UCSD-AML1 (cell line): ENCODE results near the gene TLNRD1.
"Not testable (repeated sequence)": the region's sequence is repeated elsewhere in the genome, so short reads cannot be mapped to it uniquely, and the experiment has no call there.

Source experiments
- DNase-seq: peaks from one replicate; lab custom pipeline; 2025; ENCODE audit not compliant: unreplicated experiment; lab: John Stamatoyannopoulos, UW

TLNRD1 gene

GRCh38 chr15:81000624-81001151, at the start of gene TLNRD1:
Gene TLNRD1 (plus strand): TSS chr15:81000923. CDS start chr15:81002272, 1,349 bp downstream.
- DNase-seq: peak; percentile 92

- DNase-seq: no peak
These were observed 48.8 kb upstream of the TLNRD1 start for GRCh38 chr15:80951941-80952340.

- DNase-seq: no peak
These were observed 47.4 kb upstream of the TLNRD1 start for GRCh38 chr15:80953001-80953952.

GRCh38 chr15:80953953-80954778, 46.6 kb upstream of the TLNRD1 start:
- no peak for DNase-seq

- not testable (repeated sequence) for DNase-seq
These were observed 44.9 kb upstream of the TLNRD1 start for GRCh38 chr15:80955571-80956452.

GRCh38 chr15:80957556-80957955, 43.2 kb upstream of the TLNRD1 start:
- DNase-seq: no peak

- DNase-seq: no peak
These were observed 42.7 kb upstream of the TLNRD1 start for GRCh38 chr15:80957976-80958375.

- DNase-seq: no peak
These were observed 41.8 kb upstream of the TLNRD1 start for GRCh38 chr15:80958818-80959495.

- not testable (repeated sequence) for DNase-seq
These were observed 35.3 kb upstream of the TLNRD1 start for GRCh38 chr15:80965454-80965853.

- no peak for DNase-seq
These were observed 34.1 kb upstream of the TLNRD1 start for GRCh38 chr15:80966431-80967197.

- no peak for DNase-seq
These were observed 33.3 kb upstream of the TLNRD1 start for GRCh38 chr15:80967451-80967850.

- no peak for DNase-seq
These were observed 32.7 kb upstream of the TLNRD1 start for GRCh38 chr15:80967991-80968510.

GRCh38 chr15:80969316-80969715, 31.4 kb upstream of the TLNRD1 start:
- DNase-seq: no peak

- DNase-seq: peak; percentile 28
These were observed 30.6 kb upstream of the TLNRD1 start for GRCh38 chr15:80970018-80970657.

- no peak for DNase-seq
These were observed 30.1 kb upstream of the TLNRD1 start for GRCh38 chr15:80970658-80971057.

- DNase-seq: no peak
These were observed 29.6 kb upstream of the TLNRD1 start for GRCh38 chr15:80971143-80971542.

- no peak for DNase-seq
These were observed 28.4 kb upstream of the TLNRD1 start for GRCh38 chr15:80972276-80972675.

GRCh38 chr15:80974914-80975313, 25.8 kb upstream of the TLNRD1 start:
- DNase-seq: no peak
